Body of pancreas (tissue), 4 donors: ENCODE results near the gene DCAF7.

Experiments
- CTCF ChIP-seq, 7 experiments: fragments of 450-650 bp in 4 of 7; fragments of 200-600 bp in 3 of 7; sonication (generic) in 3 of 7; IDR thresholded peaks; one replicate each; pipeline ENCODE4 v1.5.1; 2016 to 2019; ENCODE audit warnings: antibody characterized with exemption in 7 of 7
- POLR2A ChIP-seq, 3 donors: fragments of 450-650 bp; IDR thresholded peaks; one replicate each; pipeline ENCODE4 v1.6.1; 2016; ENCODE audit warnings: antibody characterized with exemption in 3 of 3, mild to moderate bottlenecking in 2 of 3

- TF ChIP-seq CTCF (IDR thresholded peaks at IDR 0.05) (no peak), POLR2A (IDR thresholded peaks at IDR 0.05) (no peak)
These were observed 61.1 kb downstream of the DCAF7 start for GRCh38 chr17:63611354-63611753.
